Measurements from ENCODE around the gene DNASE1L3. TPM values are rescaled to one million over a fixed set of nuclear protein-coding genes. Genes with fewer than 3 reads are reported as not detected.

DNASE1L3 gene
- 1.0 TPM for total RNA-seq

DNA sequence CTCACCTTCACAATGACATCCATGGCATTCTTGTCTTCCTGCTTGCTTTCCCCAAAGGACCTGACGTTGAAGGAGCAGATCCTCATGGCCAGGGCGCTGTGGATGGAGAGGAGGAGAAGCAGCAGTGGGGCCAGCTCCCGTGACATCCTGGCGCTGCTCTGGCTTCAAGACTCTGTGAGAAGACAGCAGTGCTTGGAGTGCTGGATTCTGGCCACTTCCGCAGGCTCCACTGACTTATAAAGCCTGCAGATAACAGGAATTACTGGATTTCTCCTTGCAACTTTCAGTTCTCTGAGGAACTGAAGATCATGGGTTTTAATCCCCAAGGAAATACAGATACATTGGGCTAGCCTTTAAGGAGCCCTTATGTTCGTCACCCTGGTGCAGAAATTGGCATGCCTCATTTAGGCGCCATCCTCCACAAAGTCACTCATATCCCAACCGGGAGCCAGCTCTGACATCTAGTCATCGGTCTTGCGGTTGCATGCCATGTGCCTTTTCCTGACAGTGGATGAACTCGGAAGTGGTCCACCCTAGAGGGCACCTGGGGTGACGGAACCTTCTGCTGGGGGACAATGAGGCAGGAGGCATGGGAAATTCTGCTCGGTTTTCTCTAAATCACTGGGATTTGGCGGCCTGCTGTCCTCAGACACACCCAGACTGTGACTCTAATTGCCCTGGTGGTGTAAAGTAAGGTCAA is at the start of gene DNASE1L3:
TSS of gene DNASE1L3 (minus strand) at position 212 of the 700 bp plus-strand sequence. CDS start at position 146, 66 bp downstream.
- no peaks in the 10 kb centered on the region for H3K9me3 ChIP-seq (ENCODE audit: control insufficient read depth in 3 of 3, low read length in 3 of 3)
- H3K27me3 ChIP-seq (ENCODE audit: control insufficient read depth in 3 of 3, insufficient read depth in 3 of 3, low read length in 3 of 3): peaks cover 0 to 5% (median 2%) of the 10 kb centered on the region in 3 donors
- H3K9ac ChIP-seq (ENCODE audit: low read depth in 1 of 3, low read length in 3 of 3): no peak within 1 kb of the TSS
- H3K4me1 ChIP-seq (ENCODE audit: control insufficient read depth in 3 of 3, insufficient read depth in 3 of 3, low read length in 3 of 3): peaks cover 2 to 9% (median 6%) of the 10 kb centered on the region in 3 donors
- H3K4me3 ChIP-seq (ENCODE audit: low read length in 3 of 3): no peak within 1 kb of the TSS
- H3K36me3 ChIP-seq (ENCODE audit: control insufficient read depth in 3 of 3, insufficient read depth in 3 of 3, low read length in 3 of 3): no peaks in the 10 kb centered on the region
- H3K27ac ChIP-seq (ENCODE audit: low read depth, low read length): no peak within 1 kb of the TSS

DNA sequence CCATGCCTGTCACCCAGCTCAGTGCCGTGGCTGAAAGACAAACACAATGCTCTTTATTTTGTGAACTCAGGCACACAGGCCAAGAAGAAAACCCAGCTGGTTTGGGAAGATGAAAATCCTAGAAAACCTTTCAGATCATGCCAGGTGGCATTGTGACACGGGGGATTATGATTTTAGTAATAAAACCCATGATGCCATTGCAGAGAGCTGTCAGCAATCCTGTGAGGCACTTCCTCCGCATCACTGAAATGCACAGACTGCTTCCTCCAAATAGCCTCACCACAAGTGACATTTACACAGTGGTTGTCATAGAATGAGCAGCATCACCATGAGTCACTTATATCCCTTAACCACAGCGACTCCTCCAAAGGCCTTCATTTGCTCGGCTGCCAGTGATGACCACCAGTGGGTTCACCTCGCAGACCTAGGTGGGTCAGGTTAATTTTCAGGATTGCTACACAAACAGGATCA is 49.5 kb upstream of the DNASE1L3 start:
- H3K9ac ChIP-seq (ENCODE audit: low read depth in 1 of 3, low read length in 3 of 3): no peak overlapping the region
- H3K4me1 ChIP-seq (ENCODE audit: control insufficient read depth in 3 of 3, insufficient read depth in 3 of 3, low read length in 3 of 3): no peaks in the 10 kb centered on the region
- no peak overlapping the region for H3K4me3 ChIP-seq (ENCODE audit: low read length in 3 of 3)
- H3K27ac ChIP-seq (ENCODE audit: low read depth, low read length): no peak overlapping the region
- H3K27me3 ChIP-seq (ENCODE audit: control insufficient read depth in 3 of 3, insufficient read depth in 3 of 3, low read length in 3 of 3): no peaks in the 10 kb centered on the region
- no peaks in the 10 kb centered on the region for H3K9me3 ChIP-seq (ENCODE audit: control insufficient read depth in 3 of 3, low read length in 3 of 3)
- H3K36me3 ChIP-seq (ENCODE audit: control insufficient read depth in 3 of 3, insufficient read depth in 3 of 3, low read length in 3 of 3): peaks cover 9 to 14% (median 13%) of the 10 kb centered on the region in 3 donors

DNA sequence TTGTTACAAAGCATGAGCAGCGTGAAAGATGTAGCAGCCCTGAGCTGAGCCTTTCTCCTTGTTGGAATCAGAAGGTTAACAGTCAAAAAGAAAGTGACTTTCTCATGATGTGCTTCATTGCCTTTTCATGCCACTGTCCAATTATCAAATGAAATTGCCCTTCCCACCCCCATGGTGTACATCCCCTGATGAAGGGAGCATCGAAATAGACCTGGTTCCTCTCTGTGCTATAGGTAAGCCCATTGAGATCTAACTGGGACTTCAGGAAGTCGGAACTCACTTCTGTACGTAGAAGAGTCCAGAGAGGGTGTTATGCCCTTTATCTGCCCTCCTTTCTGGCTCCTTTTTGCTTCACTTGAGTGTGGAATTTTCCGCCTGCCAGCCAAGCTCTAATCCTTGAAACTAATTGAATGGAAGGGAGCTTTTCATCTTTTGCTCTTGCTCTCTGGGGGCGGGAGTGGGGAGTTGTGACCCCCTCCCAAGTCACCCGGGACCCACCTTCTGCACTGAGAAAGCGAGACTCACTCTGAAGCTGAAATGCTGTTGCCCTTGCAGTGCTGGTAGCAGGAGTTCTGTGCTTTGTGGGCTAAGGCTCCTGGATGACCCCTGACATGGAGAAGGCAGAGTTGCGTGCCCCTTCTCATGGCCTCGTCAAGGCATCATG is 47.8 kb upstream of the DNASE1L3 start:
- Histone ChIP-seq H3K4me1 (ENCODE audit: control insufficient read depth in 3 of 3, insufficient read depth in 3 of 3, low read length in 3 of 3) (no peaks in the 10 kb centered on the region), H3K9ac (ENCODE audit: low read depth in 1 of 3, low read length in 3 of 3) (no peak overlapping the region), H3K4me3 (ENCODE audit: low read length in 3 of 3) (no peak overlapping the region), H3K9me3 (ENCODE audit: control insufficient read depth in 3 of 3, low read length in 3 of 3) (no peaks in the 10 kb centered on the region), H3K36me3 (ENCODE audit: control insufficient read depth in 3 of 3, insufficient read depth in 3 of 3, low read length in 3 of 3) (peaks cover 9 to 14% (median 13%) of the 10 kb centered on the region in 3 donors), H3K27me3 (ENCODE audit: control insufficient read depth in 3 of 3, insufficient read depth in 3 of 3, low read length in 3 of 3) (no peaks in the 10 kb centered on the region), H3K27ac (ENCODE audit: low read depth, low read length) (no peak overlapping the region)

- H3K27me3 ChIP-seq (ENCODE audit: control insufficient read depth in 3 of 3, insufficient read depth in 3 of 3, low read length in 3 of 3): no peaks in the 10 kb centered on the region
- H3K27ac ChIP-seq (ENCODE audit: low read depth, low read length): no peak overlapping the region
- no peaks in the 10 kb centered on the region for H3K9me3 ChIP-seq (ENCODE audit: control insufficient read depth in 3 of 3, low read length in 3 of 3)
- no peak overlapping the region for H3K4me3 ChIP-seq (ENCODE audit: low read length in 3 of 3)
- no peak overlapping the region for H3K9ac ChIP-seq (ENCODE audit: low read depth in 1 of 3, low read length in 3 of 3)
- H3K4me1 ChIP-seq (ENCODE audit: control insufficient read depth in 3 of 3, insufficient read depth in 3 of 3, low read length in 3 of 3): no peaks in the 10 kb centered on the region
- peaks cover 9 to 14% (median 13%) of the 10 kb centered on the region in 3 donors for H3K36me3 ChIP-seq (ENCODE audit: control insufficient read depth in 3 of 3, insufficient read depth in 3 of 3, low read length in 3 of 3)
These were observed 45.7 kb upstream of the DNASE1L3 start for GRCh38 chr3:58256511-58256910.

DNA sequence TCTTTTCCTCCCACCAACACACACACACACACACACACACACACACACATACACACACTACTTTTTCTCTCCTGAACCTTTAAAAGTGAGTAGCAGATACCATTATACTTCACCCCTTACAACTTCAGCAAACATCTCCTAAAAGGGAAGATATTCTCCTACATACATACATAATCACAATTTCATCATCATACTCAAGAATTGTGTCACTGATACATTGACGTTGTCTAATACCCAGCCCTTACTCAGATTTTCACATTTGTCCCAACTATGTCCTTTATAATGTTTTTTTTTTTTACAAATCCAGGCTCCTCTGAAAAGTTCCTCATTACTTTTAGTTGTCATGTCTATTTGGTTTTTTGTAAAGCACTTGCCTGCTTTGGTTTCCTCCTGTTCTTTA is 45.3 kb upstream of the DNASE1L3 start:
- H3K9me3 ChIP-seq (ENCODE audit: control insufficient read depth in 3 of 3, low read length in 3 of 3): no peaks in the 10 kb centered on the region
- no peaks in the 10 kb centered on the region for H3K4me1 ChIP-seq (ENCODE audit: control insufficient read depth in 3 of 3, insufficient read depth in 3 of 3, low read length in 3 of 3)
- H3K9ac ChIP-seq (ENCODE audit: low read depth in 1 of 3, low read length in 3 of 3): no peak overlapping the region
- no peaks in the 10 kb centered on the region for H3K27me3 ChIP-seq (ENCODE audit: control insufficient read depth in 3 of 3, insufficient read depth in 3 of 3, low read length in 3 of 3)
- peaks cover 9 to 14% (median 13%) of the 10 kb centered on the region in 3 donors for H3K36me3 ChIP-seq (ENCODE audit: control insufficient read depth in 3 of 3, insufficient read depth in 3 of 3, low read length in 3 of 3)
- H3K4me3 ChIP-seq (ENCODE audit: low read length in 3 of 3): no peak overlapping the region
- H3K27ac ChIP-seq (ENCODE audit: low read depth, low read length): no peak overlapping the region

GRCh38 chr3:58254144-58254543 is 43.4 kb upstream of the DNASE1L3 start:
- H3K4me3 ChIP-seq (ENCODE audit: low read length in 3 of 3): no peak overlapping the region
- H3K27me3 ChIP-seq (ENCODE audit: control insufficient read depth in 3 of 3, insufficient read depth in 3 of 3, low read length in 3 of 3): no peaks in the 10 kb centered on the region
- no peak overlapping the region for H3K9ac ChIP-seq (ENCODE audit: low read depth in 1 of 3, low read length in 3 of 3)
- no peak overlapping the region for H3K27ac ChIP-seq (ENCODE audit: low read depth, low read length)
- H3K9me3 ChIP-seq (ENCODE audit: control insufficient read depth in 3 of 3, low read length in 3 of 3): no peaks in the 10 kb centered on the region
- H3K4me1 ChIP-seq (ENCODE audit: control insufficient read depth in 3 of 3, insufficient read depth in 3 of 3, low read length in 3 of 3): peaks cover 0 to 3% (median 0%) of the 10 kb centered on the region in 3 donors
- H3K36me3 ChIP-seq (ENCODE audit: control insufficient read depth in 3 of 3, insufficient read depth in 3 of 3, low read length in 3 of 3): peaks cover 8 to 9% (median 9%) of the 10 kb centered on the region in 3 donors

- Histone ChIP-seq H3K36me3 (ENCODE audit: control insufficient read depth in 3 of 3, insufficient read depth in 3 of 3, low read length in 3 of 3) (no peaks in the 10 kb centered on the region), H3K4me3 (ENCODE audit: low read length in 3 of 3) (no peak overlapping the region), H3K9ac (ENCODE audit: low read depth in 1 of 3, low read length in 3 of 3) (no peak overlapping the region), H3K4me1 (ENCODE audit: control insufficient read depth in 3 of 3, insufficient read depth in 3 of 3, low read length in 3 of 3) (peaks cover 0 to 3% (median 0%) of the 10 kb centered on the region in 3 donors), H3K27me3 (ENCODE audit: control insufficient read depth in 3 of 3, insufficient read depth in 3 of 3, low read length in 3 of 3) (no peaks in the 10 kb centered on the region), H3K9me3 (ENCODE audit: control insufficient read depth in 3 of 3, low read length in 3 of 3) (no peaks in the 10 kb centered on the region), H3K27ac (ENCODE audit: low read depth, low read length) (no peak overlapping the region)
These were observed 40.9 kb upstream of the DNASE1L3 start for GRCh38 chr3:58251631-58252035.

- H3K9ac ChIP-seq (ENCODE audit: low read depth in 1 of 3, low read length in 3 of 3): no peak overlapping the region
- H3K27me3 ChIP-seq (ENCODE audit: control insufficient read depth in 3 of 3, insufficient read depth in 3 of 3, low read length in 3 of 3): no peaks in the 10 kb centered on the region
- no peaks in the 10 kb centered on the region for H3K9me3 ChIP-seq (ENCODE audit: control insufficient read depth in 3 of 3, low read length in 3 of 3)
- H3K4me1 ChIP-seq (ENCODE audit: control insufficient read depth in 3 of 3, insufficient read depth in 3 of 3, low read length in 3 of 3): peaks cover 0 to 6% (median 0%) of the 10 kb centered on the region in 3 donors
- no peak overlapping the region for H3K27ac ChIP-seq (ENCODE audit: low read depth, low read length)
- no peaks in the 10 kb centered on the region for H3K36me3 ChIP-seq (ENCODE audit: control insufficient read depth in 3 of 3, insufficient read depth in 3 of 3, low read length in 3 of 3)
- H3K4me3 ChIP-seq (ENCODE audit: low read length in 3 of 3): no peak overlapping the region
These were observed 39.4 kb upstream of the DNASE1L3 start for GRCh38 chr3:58250093-58250707.

DNA sequence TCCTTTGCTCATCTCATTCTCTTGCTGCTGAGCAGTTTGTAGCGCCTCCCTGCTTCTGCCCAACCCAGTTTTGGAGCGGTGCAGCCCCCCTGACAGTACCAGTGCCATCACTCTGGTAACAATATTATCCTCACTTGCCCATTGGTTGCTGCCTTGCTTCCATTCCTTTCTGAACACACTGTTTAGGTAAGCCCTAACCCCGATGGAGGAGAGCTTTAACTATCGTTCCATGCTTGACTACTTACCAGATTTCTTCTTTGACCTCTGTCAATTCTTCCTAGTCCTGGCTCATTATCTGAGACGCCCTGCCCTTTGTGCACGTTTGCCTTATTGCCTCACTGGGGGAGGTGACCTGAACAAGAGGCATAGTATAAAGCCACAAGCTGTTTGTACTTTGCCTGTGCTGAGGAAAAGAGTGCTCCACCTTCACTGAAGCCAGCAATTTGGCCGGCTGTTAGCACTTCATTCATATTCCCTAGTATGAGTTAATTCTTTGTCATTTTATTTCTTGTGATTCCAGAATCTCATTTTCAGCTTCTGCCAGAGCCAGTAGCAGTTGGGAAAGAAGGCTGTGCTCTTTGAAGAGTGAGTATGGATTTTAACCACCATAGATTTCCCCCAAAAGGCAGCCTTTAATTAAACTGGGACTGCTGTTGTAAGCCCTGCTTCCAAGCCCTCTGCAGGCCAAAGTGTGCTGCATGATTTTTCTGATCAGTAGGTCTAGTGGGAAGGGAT is 38.8 kb upstream of the DNASE1L3 start:
- Histone ChIP-seq H3K9me3 (ENCODE audit: control insufficient read depth in 3 of 3, low read length in 3 of 3) (no peaks in the 10 kb centered on the region), H3K9ac (ENCODE audit: low read depth in 1 of 3, low read length in 3 of 3) (peak overlapping the region in 1 of 3 donors; percentile 20), H3K4me3 (ENCODE audit: low read length in 3 of 3) (no peak overlapping the region), H3K4me1 (ENCODE audit: control insufficient read depth in 3 of 3, insufficient read depth in 3 of 3, low read length in 3 of 3) (peaks cover 0 to 6% (median 0%) of the 10 kb centered on the region in 3 donors), H3K36me3 (ENCODE audit: control insufficient read depth in 3 of 3, insufficient read depth in 3 of 3, low read length in 3 of 3) (no peaks in the 10 kb centered on the region), H3K27me3 (ENCODE audit: control insufficient read depth in 3 of 3, insufficient read depth in 3 of 3, low read length in 3 of 3) (no peaks in the 10 kb centered on the region), H3K27ac (ENCODE audit: low read depth, low read length) (no peak overlapping the region)
